ENCODE data around the gene KIRREL3.

KIRREL3 gene

DNA sequence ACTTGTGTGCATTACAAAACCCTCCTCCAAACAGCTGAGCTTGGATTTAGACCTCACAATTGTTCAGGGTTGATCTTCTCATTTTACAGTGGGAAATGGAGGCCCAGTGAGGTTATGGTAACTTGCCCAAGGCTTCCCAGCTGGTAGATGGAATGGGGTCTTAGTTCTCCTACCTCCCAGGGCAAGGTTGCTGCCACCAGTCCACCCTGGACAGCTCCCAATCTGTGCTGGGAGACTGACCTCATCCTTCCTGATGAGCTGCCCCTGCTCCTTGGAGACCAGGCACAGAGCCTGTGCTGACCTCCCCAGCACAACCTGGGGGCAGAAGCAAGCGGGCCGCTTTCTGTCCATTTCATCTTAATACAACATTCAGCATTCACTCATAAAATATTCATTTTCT is 454.4 kb downstream of the KIRREL3 start:
- no peak for TF ChIP-seq EZH2phosphoT487 (IDR thresholded peaks at IDR 0.05; ENCODE audit: low read depth)
- TF ChIP-seq, protein P1, sequence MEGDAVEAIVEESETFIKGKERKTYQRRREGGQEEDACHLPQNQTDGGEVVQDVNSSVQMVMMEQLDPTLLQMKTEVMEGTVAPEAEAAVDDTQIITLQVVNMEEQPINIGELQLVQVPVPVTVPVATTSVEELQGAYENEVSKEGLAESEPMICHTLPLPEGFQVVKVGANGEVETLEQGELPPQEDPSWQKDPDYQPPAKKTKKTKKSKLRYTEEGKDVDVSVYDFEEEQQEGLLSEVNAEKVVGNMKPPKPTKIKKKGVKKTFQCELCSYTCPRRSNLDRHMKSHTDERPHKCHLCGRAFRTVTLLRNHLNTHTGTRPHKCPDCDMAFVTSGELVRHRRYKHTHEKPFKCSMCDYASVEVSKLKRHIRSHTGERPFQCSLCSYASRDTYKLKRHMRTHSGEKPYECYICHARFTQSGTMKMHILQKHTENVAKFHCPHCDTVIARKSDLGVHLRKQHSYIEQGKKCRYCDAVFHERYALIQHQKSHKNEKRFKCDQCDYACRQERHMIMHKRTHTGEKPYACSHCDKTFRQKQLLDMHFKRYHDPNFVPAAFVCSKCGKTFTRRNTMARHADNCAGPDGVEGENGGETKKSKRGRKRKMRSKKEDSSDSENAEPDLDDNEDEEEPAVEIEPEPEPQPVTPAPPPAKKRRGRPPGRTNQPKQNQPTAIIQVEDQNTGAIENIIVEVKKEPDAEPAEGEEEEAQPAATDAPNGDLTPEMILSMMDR (IDR thresholded peaks at IDR 0.05; ENCODE audit: low read depth, low read length) = no peak
- Histone ChIP-seq H3K27ac (ENCODE audit: low read length) (no peak overlapping the region), H4K20me1 (ENCODE audit: insufficient read depth, low read length) (no peaks in the 10 kb centered on the region), H3K4me3 (ENCODE audit: low read length) (no peak overlapping the region), H3K79me2 (ENCODE audit: low read length) (no peaks in the 10 kb centered on the region), H3K9me3 (ENCODE audit: insufficient read depth, low read length) (no peaks in the 10 kb centered on the region), H3K36me3 (replicated peaks; ENCODE audit: low read depth, low read length) (no peaks in the 10 kb centered on the region), H3K27me3 (ENCODE audit: low read depth, low read length) (peaks cover 35% of the 10 kb centered on the region), H2AFZ (ENCODE audit: low read depth, low read length) (no peak overlapping the region), H3K4me1 (ENCODE audit: low read length) (no peaks in the 10 kb centered on the region), H3K9ac (ENCODE audit: low read length) (no peak overlapping the region), H3K4me2 (ENCODE audit: low read length) (no peak overlapping the region)

DNA sequence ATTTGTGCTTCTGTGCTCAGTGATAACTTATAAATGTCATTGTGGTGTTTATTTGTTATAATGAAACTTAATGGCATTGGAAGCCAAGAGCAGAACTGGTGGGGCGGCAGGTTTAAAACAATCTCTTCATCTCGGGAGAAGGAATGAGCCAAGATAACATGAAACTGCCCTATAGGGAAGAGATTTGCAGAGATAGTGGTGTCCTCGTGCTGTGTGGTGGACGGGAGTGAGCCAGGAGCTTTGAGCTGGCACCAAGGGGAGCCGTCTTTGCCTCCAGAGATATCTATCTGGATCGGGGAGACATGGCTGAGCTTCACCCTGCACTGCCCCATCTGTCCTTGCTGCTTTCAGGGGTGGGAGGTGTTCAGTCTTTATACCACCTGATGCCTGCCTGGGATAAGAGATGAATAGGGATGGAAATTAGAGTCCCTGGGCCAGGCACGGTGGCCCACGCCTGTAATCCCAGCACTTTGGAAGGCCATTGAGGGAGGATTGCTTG is 455.5 kb downstream of the KIRREL3 start:
- Histone ChIP-seq H3K27ac (ENCODE audit: low read length) (no peak overlapping the region), H3K36me3 (replicated peaks; ENCODE audit: low read depth, low read length) (no peaks in the 10 kb centered on the region), H3K9ac (ENCODE audit: low read length) (no peak overlapping the region), H2AFZ (ENCODE audit: low read depth, low read length) (no peak overlapping the region), H3K79me2 (ENCODE audit: low read length) (no peaks in the 10 kb centered on the region), H3K4me3 (ENCODE audit: low read length) (no peak overlapping the region), H3K9me3 (ENCODE audit: insufficient read depth, low read length) (no peaks in the 10 kb centered on the region), H3K27me3 (ENCODE audit: low read depth, low read length) (peaks cover 41% of the 10 kb centered on the region), H4K20me1 (ENCODE audit: insufficient read depth, low read length) (no peaks in the 10 kb centered on the region), H3K4me2 (ENCODE audit: low read length) (no peak overlapping the region), H3K4me1 (ENCODE audit: low read length) (no peaks in the 10 kb centered on the region)
- TF ChIP-seq EZH2phosphoT487 (IDR thresholded peaks at IDR 0.05; ENCODE audit: low read depth) = no peak
- TF ChIP-seq, protein P1 (IDR thresholded peaks at IDR 0.05; ENCODE audit: low read depth, low read length) = no peak

DNA sequence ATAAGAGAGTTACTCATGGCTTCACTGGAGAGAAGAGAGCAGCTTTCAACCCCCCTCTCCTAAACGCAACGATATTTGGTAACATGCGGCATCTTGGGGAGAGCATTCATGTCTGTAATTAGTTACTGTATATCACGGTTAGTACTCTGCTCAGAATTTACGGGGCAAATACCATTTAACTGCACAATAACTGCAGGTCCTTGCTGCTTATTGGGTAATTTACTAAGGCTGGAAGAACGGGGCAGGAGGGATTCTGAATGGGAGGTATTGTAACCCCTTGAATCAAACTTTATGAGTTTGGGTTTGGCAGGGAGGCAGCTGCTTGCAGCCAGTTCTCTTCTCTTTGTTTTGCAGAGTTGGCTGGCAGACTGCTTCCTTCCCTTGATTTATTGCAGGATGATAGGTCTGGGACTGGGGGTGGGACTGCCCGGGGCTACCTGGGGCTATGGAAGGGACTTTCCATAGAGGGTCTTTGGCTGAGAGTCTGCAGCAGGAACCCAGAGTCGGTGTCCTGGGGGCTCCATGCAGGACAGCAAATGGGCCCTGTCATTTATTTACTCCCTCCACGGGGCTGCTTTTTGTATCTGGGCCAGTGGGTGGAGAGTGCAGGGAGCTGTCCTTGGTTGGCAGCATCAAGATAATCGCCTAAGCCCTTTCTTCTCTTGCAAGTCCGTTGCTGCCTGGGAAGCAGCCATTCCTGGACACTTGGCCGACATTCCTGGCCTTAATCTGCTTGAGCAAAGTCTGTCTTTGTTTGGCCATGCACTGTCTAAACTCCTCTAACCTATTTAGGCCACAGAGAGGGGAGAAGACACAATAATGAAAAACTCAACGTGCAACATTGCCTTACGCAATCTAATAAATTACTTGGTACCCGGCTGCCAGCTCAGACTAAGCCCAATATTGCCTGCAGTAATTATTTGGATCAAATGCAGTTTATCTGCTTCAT is 456.2 kb downstream of the KIRREL3 start:
- Histone ChIP-seq H4K20me1 (ENCODE audit: insufficient read depth, low read length) (no peaks in the 10 kb centered on the region), H3K9me3 (ENCODE audit: insufficient read depth, low read length) (no peaks in the 10 kb centered on the region), H3K4me1 (ENCODE audit: low read length) (no peaks in the 10 kb centered on the region), H3K9ac (ENCODE audit: low read length) (no peak overlapping the region), H3K36me3 (replicated peaks; ENCODE audit: low read depth, low read length) (no peaks in the 10 kb centered on the region), H2AFZ (ENCODE audit: low read depth, low read length) (no peak overlapping the region), H3K4me3 (ENCODE audit: low read length) (no peak overlapping the region), H3K27ac (ENCODE audit: low read length) (no peak overlapping the region), H3K4me2 (ENCODE audit: low read length) (no peak overlapping the region), H3K79me2 (ENCODE audit: low read length) (no peaks in the 10 kb centered on the region), H3K27me3 (ENCODE audit: low read depth, low read length) (peaks cover 48% of the 10 kb centered on the region)
- TF ChIP-seq, protein P1 (IDR thresholded peaks at IDR 0.05; ENCODE audit: low read depth, low read length) = no peak
- TF ChIP-seq EZH2phosphoT487 (IDR thresholded peaks at IDR 0.05; ENCODE audit: low read depth) = no peak

DNA sequence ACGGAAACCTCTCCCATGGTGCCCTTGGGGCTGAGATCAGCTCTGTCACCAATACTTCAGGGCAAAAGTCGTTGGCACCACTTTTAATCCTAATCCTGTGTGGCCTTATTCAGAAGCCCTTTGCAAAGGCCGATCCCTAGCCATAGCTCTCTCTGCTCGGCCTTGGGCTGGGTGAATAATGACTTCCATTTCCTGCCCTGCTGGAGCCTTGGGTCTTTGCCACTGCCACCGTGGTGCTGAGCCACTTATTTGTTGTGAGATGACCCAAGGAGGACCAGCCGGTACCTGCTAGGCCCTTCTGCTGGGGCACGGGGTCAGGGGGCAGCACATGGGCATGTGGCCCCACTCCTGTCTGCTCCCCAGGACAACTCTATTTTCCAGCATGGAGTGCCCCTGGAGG is 456.9 kb downstream of the KIRREL3 start:
- Histone ChIP-seq H2AFZ (ENCODE audit: low read depth, low read length) (no peak overlapping the region), H3K27ac (ENCODE audit: low read length) (no peak overlapping the region), H3K9ac (ENCODE audit: low read length) (no peak overlapping the region), H4K20me1 (ENCODE audit: insufficient read depth, low read length) (no peaks in the 10 kb centered on the region), H3K36me3 (replicated peaks; ENCODE audit: low read depth, low read length) (no peaks in the 10 kb centered on the region), H3K4me1 (ENCODE audit: low read length) (no peaks in the 10 kb centered on the region), H3K79me2 (ENCODE audit: low read length) (no peaks in the 10 kb centered on the region), H3K4me3 (ENCODE audit: low read length) (no peak overlapping the region), H3K9me3 (ENCODE audit: insufficient read depth, low read length) (no peaks in the 10 kb centered on the region), H3K27me3 (ENCODE audit: low read depth, low read length) (peaks cover 53% of the 10 kb centered on the region), H3K4me2 (ENCODE audit: low read length) (no peak overlapping the region)
- TF ChIP-seq, protein P1 (IDR thresholded peaks at IDR 0.05; ENCODE audit: low read depth, low read length) = no peak
- no peak for TF ChIP-seq EZH2phosphoT487 (IDR thresholded peaks at IDR 0.05; ENCODE audit: low read depth)
